CD4-positive, alpha-beta T cell treated with Interferon alpha-2 for 1 hour (primary cell): ENCODE measurements around the gene CD300LB.
A peak's percentile ranks its signal among the peaks of the same experiment; 100 is the strongest.
"Not testable (repeated sequence)": the region's sequence is repeated elsewhere in the genome, so short reads cannot be mapped to it uniquely, and the experiment has no call there.

ENCODE experiments used
- DNase-seq, 2 donors: peaks; one replicate each; pipeline ENCODE4 v3.0.0-alpha.2; 2020 to 2022

CD300LB gene

DNA sequence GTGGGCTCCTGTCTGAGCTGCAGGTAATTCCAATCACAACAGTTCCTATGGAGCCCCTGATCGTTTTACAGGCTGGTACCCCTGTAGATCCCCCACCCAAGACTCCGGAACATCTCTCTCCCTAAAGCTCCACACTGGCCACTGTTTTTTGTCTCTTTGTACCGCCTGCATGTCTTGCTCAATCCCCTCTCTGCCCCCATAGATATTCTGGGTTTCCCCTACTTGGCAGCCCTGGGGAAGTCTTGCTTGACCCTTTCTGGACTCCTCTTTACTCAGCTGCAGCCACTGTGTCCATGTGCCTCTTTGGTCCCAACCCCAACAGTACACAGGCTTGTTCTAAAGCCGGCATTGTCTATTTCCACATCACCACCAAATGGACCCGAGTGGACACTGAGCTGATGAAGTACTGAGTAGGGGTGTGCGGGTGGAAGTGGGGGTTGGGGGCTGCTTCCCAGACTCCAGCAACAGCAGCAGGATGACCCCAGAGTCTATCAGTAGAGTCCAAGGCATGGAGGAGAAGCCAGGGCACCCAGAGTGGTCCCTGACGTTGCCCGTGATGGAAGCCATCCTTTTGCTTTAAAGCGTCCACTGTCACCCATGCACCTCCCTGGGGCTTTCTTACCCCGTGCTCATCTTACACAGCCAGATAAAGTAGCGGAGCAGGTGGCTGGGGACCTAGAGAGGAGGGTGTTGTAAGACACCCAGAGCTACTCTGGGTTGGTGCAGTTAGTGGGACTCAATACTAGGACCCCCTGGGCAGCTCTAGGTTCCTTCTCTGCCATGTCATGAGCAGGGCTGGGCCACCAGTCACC, 6.4 kb downstream of the CD300LB start:
- DNase-seq, result no peak

DNA sequence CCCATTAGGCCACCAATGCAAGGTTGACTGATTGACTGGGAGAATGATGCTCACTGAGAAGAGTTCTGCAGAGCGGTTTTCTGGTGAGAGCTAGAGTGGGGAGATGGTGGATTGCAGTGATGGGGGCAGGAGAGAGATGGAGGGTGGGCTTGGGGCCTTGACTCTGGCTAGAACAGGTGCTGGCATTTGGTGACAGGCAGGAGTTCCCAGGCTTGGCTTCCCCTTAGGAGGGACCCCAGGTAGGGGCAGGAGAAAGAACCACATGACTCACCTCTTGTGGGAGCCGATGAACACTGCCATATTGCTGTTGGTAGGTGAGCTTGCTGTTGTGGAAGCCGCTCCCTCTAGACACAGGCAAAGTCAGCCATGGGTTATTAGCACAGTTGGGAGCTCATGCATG, 8.0 kb downstream of the CD300LB start:
- no peak for DNase-seq

DNA sequence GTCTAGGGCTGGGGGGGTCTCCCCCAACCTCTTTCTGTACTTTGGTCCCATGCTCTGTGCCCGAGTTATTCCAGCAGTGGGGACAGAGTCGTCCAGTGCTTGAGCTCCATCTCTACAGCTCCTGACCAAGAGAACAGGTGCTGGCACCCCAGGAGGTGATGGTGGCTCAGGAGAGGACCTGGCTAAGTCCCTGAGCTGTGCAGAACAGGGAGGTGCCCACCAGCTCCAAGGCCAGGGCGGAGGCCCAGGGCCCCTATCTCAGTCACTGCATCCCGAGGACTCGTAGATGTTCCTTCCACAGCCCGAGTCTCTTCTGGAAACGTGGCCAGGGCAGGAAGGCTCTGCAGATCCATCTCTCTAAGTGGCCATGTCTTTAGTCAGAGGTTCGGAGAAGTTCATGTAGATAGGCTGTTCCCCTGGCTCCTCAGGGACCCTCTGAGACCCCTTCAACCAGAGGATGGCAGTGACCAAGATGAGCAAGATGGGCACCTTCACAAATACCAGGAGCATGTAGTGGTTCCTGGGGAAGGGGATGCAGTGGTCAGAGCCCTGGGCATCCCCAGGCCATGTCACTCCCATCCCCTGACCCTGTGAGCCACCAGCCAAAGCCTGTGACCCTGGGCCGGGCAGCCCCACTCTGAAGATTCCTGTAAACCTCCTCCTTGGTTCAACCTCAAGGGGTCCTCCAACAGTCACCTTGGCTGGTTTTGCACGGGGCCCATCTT, 8.7 kb downstream of the CD300LB start:
- no peak for DNase-seq

DNA sequence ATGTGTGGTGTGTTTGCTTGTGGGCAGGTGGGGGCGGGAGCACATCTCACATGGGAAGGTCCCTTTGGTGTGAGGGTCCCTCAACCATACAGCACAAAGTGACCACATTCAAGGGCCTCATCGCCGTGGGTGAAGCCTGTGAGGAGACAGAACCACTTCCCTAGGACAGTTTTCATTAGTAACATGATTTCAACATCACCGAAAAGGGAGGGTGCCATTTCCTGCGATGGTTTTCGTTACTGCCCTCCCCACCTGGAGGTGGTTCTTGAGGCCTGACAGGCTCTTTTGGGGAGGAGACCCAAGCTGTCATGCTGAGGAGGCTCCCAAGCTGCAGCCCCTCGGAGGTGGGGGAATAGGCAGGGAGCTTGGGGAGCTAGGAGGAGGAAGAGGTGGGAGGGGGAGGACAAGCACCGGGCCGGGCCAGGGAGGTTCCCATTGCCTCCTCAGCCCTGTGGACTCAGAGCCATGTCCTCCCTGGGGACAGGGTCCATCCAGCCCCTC, 9.5 kb downstream of the CD300LB start:
- peak; percentile 27 to 43 for DNase-seq

DNA sequence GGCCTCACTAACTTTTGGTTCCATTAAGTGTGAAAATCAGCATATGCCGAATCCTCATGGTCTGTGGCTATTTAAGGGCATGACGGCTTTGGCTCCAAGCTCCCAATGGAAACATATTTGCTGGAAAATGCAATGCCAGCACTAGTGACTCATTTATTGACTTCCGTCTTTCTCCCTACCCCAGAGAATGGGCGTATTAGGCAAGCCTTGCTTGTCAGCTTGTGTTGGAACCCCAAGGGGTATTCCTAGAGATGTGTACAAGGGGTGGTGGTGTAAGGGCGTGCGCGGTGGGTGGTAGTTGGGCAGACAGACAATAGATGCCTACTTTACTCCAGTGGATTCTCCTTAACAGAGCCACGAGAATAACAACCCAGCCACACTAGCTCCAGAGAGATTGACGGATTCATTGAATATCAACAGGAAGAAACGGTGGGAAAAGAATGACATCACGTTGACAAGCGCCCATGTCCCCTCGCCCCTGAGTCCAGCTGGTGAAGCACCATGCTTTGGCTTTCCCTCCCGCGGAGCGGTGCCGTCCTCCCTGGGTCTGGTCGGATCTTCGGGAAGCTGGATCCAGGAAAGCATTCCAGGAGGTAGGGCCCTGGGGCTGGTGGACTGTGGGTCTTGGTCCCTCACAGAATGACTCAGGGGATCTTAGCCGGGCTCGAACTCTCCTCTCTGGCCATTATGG, 10.3 kb downstream of the CD300LB start:
- peak in 1 of 2 donors; percentile 43 for DNase-seq

DNA sequence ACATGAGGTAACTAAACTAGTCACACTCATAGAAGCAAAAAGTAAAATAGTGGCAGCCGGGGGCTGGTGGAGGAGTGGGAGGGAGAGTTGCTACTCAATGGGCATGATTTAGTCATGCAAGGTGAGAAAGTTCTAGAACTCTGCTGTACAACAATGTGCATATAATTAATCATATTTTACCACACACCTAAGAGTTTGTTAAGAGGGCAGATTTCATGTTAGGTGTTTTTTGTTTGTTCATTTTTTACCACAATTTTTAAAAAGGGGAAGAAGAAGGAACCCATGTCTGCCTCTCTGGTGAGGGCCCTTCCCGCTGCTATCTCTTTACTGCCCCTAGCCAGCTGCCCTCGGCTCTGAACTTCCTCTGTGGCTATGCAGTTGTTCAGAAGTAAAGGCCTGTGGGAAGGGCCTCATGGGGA, 11.2 kb downstream of the CD300LB start:
- DNase-seq, result peak; percentile 20 to 35

DNA sequence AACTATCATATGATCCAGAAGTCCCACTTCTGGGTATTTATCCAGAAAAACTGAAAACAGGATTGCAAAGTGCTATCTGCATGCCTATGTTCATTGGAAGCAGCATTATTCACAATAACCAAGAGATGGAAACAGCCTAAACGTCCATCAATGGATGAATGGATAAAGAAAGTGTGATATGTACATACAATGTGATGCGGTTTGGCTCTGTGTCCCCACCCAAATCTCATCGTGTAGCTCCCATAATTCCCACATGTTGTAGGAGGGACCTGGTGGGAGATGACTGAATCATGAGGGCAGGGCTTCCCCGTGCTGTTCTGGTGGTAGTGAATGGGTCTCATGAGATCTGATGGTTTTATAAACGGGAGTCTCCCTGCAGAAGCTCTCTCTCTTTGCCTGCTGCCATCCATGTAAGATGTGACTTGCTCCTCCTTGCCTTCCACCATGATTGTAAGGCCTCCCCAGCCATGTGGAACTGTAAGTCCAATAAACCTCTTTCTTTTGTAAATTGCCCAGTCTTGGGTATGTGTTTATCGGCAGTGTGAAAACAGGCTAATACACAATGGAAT, 12.8 kb downstream of the CD300LB start:
- DNase-seq, result not testable (repeated sequence)

DNA sequence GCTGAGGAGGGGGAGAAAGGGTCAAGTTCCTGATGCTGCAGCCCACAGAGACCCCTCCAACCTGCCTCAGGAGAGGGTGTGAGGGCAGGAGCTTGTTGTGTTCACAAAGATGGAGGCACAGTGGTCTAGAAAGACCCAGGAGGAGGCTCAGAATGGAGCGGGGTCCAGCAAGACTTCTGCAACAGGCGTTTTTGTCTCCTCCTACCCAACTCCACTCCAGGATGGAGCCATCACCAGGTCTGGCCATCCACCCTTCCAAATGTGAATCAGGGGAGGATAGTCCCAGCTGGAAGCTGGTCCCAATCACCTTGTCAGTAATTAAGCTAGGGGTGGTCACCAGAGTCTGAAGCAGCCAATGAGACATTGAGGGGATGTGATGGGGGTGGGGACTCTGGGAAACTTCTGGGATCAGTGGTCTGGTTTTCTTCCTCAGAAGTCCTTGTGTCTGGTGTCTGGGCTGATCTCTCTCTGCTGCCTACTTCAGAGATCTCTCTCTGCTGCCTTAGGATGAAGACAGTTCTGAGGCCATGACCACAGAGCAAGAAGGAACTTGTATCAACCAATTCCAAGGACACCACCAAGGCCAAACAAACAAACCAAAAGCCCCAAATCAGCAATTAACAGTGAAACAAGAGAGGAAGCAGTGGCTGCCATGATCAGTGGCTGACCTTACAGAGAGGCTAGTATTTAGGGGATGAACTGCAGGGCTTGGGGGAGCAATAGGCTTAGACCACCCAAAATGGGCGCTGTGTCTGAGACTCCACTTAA, 14.5 kb downstream of the CD300LB start:
- no peak for DNase-seq

DNA sequence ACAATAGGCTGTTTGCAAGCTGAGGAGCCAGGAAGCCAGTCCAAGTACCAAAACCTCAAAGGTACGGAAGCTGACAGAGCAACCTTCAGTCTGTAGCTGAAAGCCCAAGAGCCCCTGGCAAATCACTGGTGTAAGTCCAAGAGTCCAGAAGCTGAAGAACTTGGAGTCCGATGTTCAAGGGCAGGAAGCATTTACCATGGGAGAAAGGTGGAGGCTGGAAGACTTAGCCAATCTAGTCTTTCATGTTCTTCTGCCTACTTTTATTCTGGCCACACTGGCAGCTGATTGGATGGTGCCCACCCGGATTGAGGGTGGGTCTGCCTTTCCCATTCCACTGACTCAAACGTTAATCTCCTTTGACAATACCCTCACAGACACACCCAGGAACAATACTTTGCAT, 15.3 kb downstream of the CD300LB start:
- no peak for DNase-seq

DNA sequence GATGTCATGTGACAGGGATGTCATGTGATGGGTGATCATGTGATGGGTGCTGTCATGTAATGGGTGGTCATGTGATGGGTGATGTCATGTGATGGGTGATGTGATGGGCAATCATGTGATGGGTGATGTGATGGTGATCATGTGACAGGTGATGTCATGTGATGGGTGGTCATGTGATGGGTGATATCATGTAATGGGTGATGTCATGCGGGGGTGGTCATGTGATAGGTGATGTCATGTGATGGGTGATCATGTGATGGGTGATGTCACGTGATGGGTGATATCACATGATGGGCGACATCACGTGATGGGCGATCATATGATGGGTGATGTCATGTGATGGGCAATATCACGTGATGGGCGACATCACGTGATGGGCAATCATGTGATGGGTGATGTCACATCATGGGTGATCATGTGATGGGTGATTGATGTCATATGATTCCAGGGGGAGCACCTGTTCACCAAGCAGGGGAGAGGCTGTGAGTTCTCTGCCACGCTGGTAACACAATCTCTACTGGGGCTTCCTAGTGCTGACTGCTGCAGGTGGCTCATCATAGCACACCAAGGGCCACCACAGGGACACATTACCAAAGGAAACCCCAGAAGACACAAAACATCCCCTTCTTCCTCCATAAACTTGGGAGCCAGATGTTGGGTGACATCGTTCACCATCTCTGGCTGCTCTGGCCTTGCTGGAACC, 16.5 kb downstream of the CD300LB start:
- DNase-seq, result no peak

DNA sequence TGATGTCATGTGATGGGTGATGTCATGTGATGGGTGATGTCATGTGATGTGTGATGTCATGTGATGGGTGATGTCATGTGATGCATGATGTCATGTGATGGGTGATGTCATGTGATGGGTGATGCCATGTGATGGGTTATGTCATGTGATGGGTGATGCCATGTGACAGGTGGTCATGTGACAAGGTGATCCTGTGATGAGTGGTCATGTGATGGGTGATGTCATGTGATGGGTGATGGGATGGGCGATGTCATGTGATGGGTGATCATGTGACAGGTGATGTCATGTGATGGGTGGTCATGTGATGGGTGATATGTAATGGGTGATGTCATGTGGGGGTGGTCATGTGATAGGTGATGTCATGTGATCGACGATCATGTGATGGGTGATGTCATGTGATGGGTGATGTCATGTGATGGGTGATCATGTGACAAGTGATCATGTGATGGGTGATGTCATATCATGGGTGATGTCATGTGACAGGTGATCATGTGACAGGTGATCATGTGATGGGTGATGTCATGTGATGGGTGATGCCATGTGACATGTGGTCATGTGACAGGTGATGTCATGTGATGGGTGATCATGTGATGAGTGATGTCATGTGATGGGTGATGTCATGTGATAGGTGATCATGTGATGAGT, 17.2 kb downstream of the CD300LB start:
- peak; percentile 41 to 54 for DNase-seq

DNA sequence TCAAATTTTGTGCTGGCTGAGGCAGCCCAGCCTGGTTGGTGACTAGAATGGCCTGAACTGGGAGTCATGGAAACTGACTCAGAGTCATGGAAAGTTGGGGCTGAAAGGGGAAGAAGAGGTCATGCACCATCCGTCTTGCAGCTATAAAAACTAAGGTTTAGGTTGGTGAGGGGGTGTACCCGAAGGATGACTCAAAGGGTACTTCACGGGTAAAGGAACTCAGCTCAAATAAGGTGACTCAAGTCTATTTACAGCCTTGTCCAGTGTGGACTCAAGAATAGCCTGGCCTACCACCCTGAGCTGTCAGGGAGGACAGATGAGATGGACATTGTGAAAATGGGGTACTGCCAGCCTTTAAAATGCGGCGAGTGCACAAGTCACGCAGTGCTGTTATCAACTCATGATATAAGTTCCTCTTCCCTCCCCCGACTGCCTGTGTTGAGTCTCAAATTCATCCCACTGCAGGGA, 18.6 kb downstream of the CD300LB start:
- peak; percentile 19 to 69 for DNase-seq

DNA sequence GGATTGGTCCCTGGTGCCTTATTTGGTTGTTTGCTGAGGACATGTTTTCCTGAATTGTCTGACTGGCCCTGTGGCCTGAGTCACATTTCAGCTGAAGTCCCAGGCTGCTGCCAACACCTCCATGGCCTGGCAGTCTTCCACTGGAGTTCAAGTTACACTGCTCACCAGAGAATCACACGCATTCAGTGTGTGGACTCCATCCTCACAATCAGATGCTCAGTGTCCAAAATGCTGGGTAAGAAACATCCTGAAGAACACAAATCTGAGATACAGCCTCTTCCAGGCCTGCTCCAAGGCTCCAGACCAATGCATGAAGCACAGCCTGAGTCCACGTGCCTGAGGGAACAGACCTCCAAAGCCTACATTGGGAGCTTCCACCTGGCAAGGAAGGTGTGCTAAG, 19.2 kb downstream of the CD300LB start:
- DNase-seq, result no peak

DNA sequence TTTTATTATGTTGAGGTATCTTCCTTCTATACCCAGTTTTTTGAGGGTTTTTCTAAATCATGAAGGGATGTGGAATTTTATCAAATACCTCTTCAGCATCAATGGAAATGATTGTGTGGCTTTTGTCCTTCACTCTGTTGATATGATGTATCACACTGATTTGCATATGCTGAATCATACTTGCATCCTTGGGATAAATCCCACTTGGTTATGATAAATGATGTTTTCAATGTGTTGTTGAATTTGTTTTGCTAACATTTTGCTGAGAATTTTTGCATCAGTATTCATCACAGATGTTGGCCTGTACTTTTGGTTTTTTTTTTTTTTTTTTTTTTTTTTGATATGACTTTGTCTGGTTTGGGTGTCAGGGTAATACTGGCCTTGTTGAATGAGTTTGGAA, 23.1 kb downstream of the CD300LB start:
- DNase-seq, result no peak

DNA sequence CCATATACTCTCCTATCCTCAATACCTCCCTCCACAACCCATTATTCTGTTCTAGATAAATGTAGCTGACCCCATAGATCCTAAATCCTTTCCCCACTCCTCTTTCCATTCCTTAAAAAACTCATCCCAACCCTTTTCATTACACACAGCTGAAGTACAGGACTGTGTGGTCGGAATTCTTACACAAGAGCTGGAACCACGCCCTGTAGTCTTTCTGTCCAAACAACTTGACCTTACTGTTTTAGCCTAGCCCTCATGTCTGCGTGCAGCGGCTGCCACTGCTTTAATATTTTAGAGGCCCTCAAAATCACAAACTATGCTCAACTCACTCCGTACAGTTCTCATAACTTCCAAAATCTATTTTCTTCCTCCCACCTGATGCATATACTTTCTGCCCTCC, 27.3 kb downstream of the CD300LB start:
- not testable (repeated sequence) for DNase-seq

DNA sequence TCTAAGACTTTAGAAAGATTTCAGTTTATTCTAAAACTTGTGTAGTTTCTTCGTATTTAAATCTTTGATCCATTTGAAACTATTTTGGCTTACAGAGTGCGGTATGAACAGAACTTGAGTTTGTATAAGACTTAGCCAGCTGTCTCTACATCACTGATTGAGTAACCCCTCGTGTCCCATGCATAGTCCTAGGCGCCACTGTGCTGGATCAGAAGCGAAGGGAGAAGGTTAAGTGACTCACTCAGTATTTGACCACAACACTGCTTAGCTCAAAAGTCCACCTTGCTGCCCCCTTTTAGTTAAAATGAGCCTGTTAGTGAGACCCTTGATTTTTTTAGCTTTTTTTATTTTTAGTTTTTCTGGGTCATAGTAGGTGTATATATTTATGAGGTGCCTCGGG, 28.4 kb downstream of the CD300LB start:
- no peak for DNase-seq

DNA sequence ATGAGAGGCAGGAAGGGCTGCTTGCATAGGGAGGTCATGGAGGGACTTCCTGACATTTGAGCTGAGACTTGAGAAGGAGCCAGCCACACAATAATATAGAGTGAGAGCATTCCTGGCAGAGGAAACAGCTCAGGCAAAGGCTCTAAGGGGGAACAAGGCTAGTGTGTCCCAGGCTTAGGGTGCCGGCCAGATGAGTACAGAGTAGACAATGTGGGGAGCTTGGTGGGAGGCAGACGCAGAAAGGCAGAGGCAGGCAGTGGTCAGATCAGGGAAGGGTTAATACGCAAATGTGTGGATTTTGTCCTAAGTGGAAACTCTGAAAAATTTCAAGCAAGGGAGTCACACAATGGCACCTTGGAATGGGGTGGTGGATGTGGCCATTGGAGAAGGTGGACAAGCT, 31.3 kb downstream of the CD300LB start:
- DNase-seq, result no peak

DNA sequence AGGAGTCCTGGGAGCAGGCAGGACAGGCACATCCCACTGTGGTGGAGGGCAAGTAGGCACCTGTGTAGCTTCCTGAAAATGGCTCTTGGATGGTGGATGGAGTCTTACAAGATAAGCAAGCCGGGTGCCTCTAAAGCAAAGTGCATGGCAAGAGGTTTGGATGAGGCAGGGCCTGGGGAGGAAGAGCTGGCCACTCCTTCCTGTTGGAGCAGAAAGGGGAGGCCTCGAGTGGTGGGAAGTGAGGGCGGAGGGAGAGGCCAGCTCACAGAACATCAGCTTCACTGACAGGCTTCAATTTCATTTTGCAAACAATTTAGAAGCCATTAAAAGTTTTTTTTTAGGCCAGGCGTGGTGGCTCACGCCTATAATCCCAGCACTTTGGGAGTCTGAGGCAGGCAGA, 33.8 kb downstream of the CD300LB start:
- no peak for DNase-seq

DNA sequence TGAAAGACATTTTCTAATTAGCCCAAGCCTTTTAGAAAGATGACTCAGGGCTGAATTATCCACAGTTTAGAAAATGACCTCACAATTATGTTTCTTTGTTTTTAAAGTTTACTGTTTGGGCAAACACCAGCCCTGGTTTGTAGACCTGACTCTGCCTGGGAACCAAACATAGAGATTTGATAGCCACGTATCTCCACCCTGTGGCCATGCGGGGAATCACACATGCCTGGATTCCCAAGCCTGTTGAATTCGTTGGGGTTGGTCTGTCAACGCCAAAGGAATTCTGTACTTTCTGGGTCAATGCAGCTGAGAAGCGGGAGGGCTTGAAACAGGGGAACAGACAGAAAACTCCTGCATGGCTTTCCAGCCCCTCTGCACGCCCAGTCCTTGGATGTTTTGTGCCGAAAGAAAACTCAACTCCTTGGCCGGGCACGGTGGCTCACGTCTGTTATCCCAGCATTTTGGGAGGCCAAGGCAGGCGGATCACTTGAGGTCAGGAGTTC, 37.9 kb downstream of the CD300LB start:
- DNase-seq, result peak; percentile 68 to 80

DNA sequence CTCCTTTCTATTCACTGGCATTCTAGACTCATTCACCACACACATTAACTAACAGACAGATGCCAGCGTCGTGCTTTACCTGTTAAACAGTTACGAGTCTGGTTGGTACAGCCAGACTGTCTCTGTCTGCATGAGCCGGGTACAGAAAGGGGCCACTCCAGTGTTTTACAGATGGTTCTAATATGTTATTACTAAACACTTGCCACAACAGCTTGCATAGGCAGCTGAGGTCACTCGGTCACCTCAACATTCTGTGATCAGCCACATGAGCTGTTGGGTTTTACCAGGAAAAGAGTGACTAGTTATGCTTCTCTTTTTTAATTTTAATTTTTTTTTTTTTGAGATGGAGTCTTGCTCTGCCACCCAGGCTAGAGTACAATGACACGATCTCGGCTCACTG, 39.6 kb downstream of the CD300LB start:
- peak in 1 of 2 donors; percentile 33 for DNase-seq

DNA sequence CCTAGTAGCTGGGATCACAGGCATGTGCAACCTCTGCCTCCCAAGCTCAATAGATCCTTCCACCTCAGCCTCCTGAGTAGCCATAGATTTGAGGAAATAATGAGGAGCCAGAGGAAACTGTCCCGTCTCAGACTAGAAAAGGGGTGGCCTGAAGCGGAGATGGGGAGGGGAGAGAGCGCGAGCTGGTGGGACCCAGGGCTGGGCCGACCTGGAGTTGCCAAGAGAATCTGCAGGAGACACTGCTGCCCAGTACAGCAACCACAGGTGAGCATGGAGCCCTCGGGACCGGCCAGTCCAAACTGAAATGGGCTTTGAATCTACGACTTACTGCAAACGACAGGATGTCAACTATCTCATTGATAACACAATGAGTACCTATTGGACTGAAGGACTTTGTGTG, 40.6 kb downstream of the CD300LB start:
- DNase-seq, result no peak
